NCI-H1417 treated with DMSO at 0.1 percent for 48 hours (cell line): Measurements from ENCODE around the gene HDAC4.

Experiments
- DNase-seq: peaks from one replicate; lab custom pipeline; 2025; lab: John Stamatoyannopoulos, UW

HDAC4 gene

DNA sequence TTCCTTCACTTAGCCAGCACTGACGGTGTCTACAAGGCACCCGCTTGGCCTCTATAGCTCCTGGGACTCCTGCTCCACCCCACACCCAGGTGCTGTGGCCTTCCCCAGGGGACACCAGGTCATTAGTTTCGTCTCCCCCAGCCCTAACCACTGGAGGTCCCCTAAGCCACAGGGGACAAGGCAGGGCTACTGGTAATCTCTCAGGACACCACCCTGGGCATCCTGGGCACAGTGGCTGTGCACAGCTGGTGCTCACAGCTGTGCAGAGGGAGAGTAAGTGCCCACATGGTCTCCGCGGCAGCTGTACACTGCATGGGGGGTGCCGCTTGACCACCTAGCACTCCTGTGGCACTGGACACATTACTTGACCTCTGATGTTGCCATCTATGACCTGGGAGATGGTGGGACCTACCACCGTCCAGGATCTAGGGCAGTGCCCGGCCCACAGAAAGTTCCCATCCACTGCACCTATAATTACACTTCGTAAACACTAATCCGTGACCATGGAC, 134.0 kb downstream of the HDAC4 start:
- DNase-seq: no peak

DNA sequence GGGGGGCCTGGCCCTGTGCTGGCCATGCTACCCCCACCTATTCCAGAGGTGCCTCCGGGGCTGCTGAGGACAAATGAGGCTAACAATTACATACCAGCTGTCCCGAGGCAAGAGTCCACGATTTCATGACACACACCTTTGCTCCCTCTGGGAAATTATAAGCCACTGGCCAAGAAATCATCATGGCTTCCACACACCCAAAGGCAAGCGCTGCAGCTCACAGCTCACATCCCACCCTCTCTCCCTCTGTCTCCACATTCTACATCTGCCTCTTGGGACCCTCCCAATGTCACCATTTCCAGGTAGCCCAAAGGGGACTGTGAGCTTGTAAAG, 134.4 kb downstream of the HDAC4 start:
- DNase-seq: no peak

DNA sequence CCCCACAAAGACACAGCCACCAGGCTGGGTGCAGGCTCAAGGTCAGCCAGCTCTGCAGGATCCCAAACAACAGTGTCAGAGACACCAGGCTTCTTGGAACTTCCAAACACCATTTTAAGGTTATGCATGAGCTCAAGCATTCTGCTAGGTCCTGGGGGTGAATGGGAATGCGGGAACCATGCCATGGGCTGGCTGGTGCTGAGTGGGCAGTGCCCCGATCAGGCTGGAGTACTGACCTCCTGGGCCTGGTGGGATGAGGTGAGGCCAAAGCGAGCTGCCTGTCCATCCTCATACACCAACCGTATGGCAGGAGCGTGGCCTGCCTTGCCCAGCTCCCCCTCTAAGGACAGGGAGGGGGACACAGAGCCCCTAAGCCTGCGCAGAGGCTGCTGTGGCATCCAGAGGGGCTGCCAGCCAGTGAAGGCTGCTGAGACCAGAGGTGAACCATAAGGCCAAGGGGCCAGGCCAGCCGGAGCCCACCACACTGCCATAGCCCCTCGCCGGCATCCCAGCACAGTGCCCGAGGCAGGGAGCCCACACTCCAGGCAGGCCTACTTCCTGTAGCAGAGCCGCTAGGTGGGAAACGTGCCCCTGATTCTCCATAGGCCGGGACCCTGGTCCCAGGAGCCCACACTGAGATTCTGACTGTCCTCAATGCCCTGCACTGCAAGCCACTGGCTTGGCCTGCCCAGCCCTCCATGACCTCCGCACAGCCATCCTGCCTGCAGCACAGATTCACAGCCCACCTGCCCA, 135.0 kb downstream of the HDAC4 start:
- no peak for DNase-seq

DNA sequence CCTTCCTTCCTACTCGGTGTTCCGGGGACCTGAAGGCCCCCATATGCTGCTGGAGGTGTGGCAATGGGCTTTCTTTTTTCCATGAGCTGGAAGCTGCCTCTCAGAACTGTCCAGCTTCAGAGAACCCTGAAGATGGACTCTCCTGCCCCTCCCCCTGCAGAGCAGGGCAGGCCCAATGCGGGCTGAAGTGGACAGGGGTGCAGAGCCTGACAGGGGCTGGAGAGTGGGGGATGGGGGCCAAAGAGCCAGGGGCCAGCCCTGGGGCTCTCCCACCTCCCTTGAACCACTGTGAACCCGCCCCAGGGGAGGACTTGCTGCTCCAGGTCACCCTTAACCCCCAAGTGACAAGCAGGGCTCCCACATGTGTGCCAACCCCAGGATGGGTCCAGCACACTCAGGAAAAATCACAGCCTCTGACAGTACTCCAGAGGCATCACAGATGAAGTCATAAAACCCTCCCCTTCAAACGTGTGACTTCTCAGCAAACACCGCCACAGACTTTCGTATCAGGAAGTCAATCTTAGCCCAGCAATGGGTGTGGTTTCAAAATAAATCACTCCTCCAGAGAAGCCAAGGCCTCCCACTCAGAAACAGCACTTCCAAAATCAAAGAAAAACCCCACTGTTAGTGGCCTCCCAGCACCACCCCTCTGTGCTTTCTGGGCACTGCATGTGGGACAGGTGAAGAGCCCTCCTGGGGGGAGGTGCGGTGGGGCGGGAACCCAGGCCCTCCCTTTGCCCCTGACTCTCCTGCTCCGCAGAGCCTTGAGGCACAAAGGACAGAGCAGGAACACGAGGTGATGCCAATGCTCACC, 135.8 kb downstream of the HDAC4 start:
- DNase-seq: no peak

DNA sequence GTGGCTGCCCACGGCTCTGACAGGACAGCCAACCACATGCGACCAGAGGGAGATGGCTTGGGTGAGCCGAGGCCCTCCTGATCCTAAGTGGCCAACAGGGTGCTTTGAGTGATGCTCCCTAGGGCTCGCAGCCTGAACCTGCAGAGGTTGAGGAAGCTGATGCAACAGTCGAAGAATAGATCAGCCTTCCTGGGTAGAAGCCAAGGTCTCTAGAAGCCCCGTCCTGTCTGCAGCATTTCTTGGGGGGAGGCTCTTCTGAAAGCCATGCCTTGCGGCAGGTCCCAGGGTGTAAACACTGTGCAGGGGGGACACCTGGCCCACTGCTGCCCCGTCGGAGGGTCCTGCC, 136.4 kb downstream of the HDAC4 start:
- DNase-seq: no peak

DNA sequence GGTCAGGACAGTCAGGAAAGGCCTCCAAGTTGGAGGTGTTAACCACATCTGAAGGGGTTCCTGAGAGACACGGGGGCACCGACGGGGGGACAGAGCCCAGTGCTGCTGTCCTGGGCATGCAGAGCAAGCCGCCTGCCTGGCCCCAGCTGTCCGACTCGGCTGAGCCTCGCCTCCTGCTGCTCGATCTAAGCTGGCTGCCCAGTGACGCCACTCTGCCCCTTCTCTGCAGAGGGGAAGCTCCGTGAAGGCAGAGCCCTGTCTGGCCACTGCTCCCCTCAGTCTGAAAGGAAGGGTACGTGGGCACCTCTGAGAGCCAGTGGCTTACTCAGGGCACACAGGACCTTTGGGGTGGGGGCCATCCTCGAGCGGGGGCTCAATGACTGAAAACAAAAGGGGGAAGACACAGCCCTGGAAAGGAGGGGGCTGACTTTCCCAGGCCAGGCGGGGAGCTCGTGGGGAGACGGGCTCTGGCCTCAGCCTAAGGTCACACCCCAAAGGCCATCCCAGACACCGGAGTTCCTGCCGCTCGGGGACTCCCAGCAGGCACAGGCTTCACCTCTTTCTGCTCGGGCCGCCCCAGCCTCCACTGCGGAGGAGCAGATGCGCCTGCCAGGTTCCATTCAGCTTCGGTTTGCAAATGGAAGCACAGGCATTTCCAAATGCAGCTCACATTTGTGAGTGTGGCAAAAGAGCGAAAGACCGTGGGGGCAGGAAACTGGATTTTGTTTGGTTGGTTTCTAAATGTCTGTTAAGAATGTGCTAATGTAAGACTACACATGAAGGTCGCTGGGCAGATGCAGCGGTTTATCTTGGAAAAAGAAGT, 136.9 kb downstream of the HDAC4 start:
- no peak for DNase-seq

DNA sequence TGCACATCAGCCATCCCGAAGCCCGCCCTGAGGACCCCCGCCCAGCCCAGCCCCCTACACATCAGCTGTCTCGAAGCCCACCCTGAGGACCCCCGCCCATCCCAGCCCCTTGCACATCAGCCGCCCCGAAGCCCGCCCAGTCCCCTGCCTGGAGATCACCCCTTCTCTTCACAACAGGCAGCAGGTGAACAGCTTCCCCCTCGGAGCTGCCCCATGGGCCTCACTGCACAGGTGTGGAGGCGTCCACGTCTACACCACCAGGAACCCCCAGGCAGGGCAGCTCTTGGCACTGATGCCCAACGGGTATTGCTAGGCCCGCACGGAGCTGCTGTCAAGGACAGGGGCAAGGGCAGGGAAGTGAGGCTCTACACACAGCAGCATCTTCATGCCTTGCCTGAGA, 137.6 kb downstream of the HDAC4 start:
- no peak for DNase-seq

DNA sequence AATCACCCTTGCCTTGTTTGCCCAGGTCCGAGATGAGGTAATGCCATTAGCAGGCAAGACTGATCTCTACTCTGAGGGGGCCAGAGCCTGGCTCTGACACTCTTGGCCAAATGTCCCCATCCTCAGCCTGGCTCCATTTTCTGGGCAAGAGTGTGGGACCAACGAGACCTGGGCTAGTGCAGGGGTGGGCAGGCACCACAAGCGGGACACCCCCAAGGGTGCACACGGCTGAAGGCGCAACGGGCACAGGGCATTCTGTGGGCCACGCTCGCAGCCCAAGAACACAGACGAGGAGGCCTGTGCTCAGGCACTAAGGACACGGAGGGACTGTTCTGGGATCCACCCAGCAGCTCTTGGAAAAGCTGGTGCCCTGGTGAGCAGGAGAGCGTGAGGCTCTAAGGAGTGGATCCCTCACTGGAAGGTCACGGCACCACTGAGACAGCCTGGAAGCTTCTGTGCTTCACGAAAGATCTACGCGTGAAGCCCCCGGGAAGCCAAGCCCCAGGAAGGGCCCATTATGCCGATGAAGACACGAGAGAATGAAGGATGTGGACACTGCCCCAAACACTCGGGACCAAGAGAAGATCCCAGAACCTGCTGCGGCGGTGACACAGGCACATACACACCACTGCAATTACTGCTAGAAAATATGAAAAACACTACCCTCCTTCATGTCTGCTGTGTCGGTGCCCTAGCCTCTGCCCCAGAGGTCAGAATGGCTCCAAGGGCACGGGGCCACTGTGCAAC, 138.2 kb downstream of the HDAC4 start:
- no peak for DNase-seq

DNA sequence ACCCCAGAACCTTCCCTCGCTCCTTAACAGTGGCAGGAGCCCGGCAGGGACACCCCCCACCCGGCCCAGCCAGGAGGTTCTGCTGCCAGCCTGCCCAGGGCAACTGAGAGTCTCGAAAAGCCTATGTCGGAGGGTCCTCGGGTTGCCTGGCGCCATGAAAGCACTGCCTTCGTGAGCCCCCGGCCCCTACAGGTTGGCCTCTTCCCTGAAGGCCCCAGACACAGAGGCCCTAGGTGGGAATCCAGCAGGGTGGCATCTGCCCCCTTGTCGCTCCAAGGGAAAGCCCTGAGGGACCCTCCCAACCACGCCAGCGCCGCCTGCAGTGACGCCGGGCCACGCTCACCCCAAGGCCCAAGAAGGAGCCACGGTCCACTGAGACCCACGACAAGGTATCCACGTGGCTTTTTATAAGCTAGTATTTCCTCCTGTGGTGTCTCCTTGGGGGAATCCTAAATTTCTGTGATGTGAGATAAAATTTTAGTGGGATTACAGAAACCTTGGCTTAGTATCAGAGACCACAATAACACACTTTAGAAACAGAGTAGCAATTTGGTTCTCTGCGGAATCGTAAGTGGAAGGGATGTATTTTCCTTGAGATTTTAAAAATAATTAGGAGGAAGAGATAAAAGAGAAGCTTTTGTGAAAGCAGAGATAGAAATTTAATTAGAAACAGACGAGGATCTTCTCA, 138.9 kb downstream of the HDAC4 start:
- no peak for DNase-seq

DNA sequence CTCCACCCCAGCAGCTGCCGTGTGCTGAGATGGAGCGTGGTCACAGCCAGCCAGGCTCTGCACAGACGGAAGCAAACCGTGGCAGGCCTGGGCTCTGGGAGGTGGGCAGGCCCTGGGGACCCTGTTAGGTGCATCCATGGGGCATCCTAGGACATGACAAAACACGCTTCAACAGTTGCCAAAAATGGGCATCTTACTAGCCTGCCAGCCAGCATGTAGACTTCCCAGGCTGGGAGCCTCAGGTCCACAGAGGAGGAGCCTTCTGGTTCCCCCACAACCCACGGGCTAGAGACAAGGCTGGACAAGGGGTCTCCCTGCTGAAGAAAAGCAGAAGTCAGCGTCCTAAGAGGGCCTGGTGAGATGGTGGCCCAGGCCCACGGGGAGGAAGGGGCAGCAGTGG, 139.5 kb downstream of the HDAC4 start:
- no peak for DNase-seq

DNA sequence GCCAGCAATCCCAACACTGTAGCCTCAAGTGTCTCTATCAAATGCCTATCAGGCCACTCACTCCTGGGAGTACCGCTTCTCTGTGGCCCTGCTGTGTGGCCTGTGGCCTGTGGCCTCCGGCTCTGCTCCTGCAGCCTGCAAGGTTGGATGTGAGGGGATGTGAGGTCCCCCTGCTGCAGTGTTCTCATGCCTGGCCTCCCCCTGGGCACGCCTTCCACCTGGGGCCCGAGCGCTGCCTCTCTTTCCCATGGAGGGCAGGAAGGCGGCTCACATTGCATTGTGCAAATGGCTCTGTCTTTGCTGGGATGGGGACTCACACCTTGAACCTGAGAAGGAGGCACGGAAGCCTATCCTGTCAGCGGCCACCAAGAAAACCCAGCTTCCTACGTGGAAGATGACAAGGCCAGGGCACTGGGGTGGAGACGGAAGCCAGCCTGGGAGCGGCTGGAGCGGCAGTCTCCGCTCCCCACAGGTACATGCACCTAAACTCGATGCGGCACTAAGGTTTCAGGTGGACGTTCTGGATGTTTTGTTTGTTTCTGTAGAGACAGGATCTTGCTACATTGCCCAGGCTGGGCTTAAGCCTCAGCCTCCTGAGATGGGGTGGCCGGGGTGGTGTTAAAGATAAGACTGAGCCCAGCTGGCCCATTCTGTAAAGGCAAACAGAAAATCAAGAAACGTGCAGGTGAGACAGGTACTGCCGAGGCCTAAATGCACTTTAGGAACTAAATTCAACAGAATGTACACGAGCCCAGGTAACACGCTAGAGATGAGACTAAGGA, 140.1 kb downstream of the HDAC4 start:
- no peak for DNase-seq

DNA sequence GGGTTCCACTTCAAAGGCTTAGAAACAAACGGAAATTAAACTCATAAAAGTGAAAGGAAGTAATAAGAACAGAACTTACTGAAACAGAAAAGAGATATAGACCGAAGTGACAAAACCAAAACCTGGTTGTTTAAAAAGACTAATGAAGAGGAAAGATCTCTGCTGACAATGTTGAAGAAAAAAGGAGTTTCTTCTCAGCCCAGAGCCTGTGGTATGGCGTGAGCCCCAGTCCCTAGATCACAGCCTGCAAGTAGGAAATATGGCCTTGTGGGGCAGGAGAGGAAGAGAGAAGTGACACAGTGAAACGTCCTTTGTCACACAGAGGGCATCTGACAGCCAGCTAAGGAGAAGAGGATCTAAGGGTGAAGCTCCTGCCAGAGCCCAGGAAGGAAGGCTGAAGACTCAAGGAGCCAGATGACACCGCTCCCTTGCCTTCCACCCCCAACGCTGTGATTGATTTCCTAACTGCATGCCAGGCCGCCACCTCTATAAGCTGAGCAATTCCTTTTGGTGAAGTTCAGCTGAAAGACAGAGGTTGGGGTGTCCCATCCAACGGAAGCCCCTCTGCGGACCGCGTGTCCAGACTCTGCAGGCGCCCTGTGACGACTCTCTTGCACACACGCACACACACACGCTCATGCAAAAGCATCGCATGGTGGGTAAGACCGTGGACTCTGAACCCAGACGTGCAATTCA, 141.1 kb downstream of the HDAC4 start:
- no peak for DNase-seq

DNA sequence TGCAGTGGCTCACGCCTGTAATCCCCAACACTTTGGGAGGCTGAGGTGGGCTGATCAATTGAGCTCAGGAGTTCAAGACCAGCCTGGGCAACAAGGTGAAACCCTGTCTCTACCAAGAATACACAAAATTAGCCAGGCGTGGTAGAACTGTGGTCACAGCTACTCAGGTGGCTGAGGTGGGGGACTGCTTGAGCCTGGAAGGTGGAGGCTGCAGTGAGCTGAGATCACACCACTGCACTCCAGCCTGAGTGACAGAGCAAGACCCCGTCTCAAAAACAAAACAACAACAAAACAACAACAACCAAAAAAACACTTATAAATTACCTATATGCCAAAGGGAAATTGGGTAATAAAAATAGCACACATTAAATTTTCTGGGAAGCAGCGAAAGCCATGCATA, 141.6 kb downstream of the HDAC4 start:
- no peak for DNase-seq

DNA sequence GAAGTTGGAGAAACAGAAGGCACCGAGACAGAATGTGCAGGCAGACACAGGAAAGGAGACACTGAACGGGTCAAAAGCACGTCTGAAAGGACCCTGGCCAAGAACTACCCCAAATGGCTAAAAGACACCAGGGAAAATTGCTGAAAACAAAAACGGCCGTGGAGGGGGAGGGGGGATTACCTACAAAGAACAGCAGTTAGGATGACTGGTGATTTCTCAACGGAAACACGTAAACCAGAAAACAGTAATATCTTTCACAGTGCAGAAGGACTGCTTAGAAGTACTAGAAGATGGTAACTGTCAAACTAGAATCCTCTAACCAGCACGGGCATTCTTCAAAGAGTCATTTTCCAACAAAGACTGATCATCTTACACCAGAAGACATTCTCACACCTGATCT, 142.6 kb downstream of the HDAC4 start:
- DNase-seq: no peak

DNA sequence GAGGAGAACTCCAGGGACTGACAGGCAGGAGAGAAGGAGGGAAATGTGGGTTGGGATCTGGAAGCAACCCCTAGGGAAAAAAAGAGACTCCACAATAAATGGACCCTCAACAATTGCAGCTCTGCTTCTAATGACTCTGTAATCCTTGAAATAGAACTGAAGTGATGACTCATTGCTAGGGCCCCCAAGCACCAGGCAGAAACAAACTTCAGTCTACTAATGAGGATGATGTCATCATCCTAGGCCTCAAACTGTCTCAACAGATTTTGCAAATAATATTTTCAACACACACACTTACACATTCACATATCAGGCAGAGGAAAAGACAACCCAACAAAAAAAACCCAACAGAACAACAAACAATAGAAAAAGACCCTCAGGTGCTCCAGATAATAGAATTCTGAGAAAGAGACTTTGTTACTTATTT, 143.3 kb downstream of the HDAC4 start:
- DNase-seq: no peak

DNA sequence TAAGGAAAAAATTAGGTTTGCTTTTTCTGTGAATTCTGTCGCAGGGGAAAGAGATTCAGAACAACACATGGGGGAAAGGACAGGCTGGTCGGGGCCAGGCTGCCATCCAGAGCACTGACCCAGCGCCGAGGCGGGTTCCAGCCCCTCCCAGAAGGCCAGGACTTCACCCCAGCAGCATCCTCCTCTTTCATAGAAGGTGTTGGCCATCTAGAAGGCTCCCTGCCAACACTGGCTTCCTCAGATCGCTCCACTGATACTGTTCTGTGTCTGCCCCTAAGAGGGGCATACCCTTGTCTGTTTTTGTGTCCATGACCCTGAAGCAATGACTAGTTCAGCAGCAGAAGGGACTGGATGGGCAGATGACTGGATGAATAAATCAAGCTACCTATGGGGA, 144.5 kb downstream of the HDAC4 start:
- DNase-seq: no peak

DNA sequence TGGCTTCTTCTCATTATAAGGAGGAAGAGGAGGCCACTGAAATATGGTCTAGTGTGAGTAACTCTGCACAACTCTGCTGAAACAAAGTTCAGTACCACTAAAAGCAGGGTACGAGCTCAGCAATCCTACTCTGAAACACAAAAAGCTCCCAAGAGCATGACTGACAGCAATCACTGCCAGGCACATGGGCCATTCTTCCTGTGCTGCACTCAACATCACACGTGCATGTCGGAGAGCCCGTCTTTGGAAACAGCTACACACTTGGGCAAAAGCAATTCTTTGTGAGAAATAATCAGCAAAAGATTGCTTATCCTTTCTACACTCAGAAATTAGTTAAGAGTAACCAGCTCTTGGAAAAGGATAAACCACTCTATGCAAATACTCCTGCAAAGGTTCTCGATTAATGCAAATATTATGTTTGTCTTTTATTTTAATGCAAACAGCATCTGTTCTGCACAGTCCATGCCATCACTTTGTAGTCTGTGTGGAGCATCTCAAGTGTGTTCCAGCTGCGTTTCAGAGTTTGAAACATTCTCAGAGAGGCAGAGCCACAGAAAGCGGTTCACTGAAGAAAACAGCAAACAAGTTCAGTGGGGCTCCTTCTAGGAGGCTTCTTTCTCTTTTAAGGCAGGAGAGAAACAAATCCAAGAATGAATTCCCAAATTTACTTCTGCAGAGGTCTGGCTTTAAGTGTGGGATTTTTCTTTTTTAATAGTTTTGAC, 145.0 kb downstream of the HDAC4 start:
- DNase-seq: no peak

DNA sequence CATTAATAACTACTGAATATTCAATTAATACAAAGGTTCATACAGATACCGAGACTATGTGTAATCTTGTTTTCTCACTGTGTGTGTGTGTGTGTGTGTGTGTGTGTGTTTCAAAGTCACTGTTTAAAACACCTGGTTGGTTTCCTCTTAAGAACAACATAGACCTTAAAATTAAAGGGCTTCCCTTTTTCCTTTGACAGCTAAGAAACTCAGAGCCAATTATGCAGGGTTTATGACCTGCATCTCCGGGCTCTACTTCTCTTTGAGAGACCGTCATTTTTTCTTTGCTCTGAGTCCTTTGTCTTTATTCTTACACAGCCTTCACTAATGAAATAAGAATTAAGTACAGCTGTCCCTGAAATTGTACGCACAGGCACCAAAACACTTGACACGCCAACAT, 145.6 kb downstream of the HDAC4 start:
- no peak for DNase-seq

DNA sequence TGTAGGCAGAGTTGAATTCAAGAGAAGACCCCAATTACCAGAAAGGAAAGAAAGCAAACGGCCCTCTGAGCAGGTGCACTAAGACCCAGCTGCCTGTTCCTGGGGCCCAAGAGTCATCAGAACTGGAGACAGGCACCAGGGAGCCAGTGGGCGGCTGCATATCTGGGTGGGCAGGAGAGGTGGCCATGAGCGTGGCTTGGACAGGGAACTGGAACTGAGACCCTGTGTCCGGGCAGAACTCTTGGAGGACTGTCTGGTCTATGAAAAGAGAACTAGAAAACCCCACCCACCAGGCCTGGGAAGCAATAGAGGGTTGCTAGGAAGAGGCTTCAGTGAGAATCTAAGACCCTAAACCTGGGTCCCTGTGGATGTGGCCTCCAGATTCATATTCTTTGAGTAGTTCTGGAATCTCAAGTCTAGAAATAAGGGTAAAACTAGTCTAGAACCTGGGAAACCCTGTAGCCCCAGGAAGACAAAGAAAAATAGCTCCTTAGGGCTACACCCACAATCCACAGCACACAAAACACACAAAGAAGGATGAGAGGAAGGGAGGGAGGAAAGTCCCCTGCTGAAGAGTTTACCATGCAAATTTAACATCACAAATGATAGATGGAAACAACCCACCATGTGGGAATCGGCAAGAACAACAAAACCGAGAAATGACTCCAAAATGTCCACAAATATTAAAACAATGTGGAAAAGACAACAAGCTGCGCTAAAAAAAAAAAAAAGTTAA, 147.0 kb downstream of the HDAC4 start:
- DNase-seq: no peak
